ENCODE results near the gene FAM217A. TPM values are rescaled to one million over a fixed set of nuclear protein-coding genes. Genes with fewer than 3 reads are reported as not detected.

The FAM217A gene
- total and polyA plus RNA-seq, 10 of the 15 experiments (the other 5 are each of a cell fraction or from before 2014, with no cell fraction given) = 0.09 to 0.11 TPM; not detected in 8

DNA sequence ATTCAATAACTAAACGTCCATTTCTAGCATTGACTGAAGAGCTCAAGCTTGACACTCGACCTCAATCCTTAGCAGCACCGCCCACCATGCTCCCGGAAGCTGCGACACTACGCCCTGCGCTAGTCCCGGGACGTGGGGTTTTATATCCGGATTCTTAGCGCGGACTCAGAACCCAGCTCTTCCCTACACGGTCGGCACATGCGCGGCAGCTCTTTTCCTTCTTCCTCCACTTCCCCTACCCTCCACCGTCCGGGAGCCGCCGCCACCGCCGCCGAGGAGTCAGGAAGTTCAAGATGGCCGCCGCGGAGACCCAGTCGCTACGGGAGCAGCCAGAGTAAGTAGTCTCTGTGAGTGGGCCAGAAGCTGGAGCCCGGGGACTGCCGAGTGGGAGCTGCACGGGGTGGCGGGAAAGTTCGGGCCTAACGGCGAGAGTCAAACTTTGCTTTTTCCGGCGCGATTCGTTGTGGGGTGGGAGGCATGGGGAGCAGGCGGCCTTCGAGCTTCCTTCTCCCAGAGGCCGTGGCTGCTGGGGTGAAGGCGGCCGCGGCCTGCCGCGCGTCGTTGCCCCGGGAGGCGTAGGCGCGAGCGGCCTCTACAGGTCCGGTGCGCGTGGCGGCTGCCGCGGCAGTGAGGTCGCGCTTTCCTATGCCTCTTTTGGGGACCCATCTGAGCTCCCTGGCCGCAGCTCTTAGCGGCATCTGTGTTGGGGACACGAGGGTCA lies 57.6 kb downstream of the FAM217A start (continued):
- TF ChIP-seq CBX5 (IDR thresholded peaks at IDR 0.05; ENCODE audit: low read depth) (0 out of 2 replicates have a peak, but pooled peaks have one; percentile 62), SP1 (IDR thresholded peaks at IDR 0.05; ENCODE audit: low read depth, low read length) (no peak), IKZF2 (IDR thresholded peaks at IDR 0.05) (peak; percentile 84 to 88), ZBTB33 (IDR thresholded peaks at IDR 0.05) (no peak; the same call in 1 of the 2 replicates), TAF1 (IDR thresholded peaks at IDR 0.05; ENCODE audit: borderline replicate concordance, low read depth, low read length) (peak; percentile 75; the same call in 1 of the 2 replicates), ZNF274 (IDR thresholded peaks at IDR 0.05; ENCODE audit: insufficient read depth, insufficient read length) (no peak), ELK1 (IDR thresholded peaks at IDR 0.05; ENCODE audit: low read depth, low read length) (0 out of 2 replicates have a peak, but pooled peaks have one; percentile 10), CUX1 (IDR thresholded peaks at IDR 0.05; ENCODE audit: insufficient replicate concordance, low read depth, low read length) (no peak), YBX1 (IDR thresholded peaks at IDR 0.05) (no peak), CREM (IDR thresholded peaks at IDR 0.05; ENCODE audit: low read depth) (peak; percentile 76; the same call in 1 of the 2 replicates), MTA2 (IDR thresholded peaks at IDR 0.05; ENCODE audit: low read depth) (peak; percentile 49; the same call in 1 of the 2 replicates), PKNOX1 (IDR thresholded peaks at IDR 0.05) (peak; percentile 53), SMC3 (IDR thresholded peaks at IDR 0.05; ENCODE audit: borderline replicate concordance, low read length) (0 out of 2 replicates have a peak, but pooled peaks have one; percentile 7), HDGF (IDR thresholded peaks at IDR 0.05) (peak; percentile 73; the same call in 1 of the 2 replicates), NKRF (conservative IDR thresholded peaks at IDR 0.05) (peak; percentile 68; the same call in 1 of the 2 replicates), CHD1 (IDR thresholded peaks at IDR 0.05; ENCODE audit: low read depth, low read length) (peak; percentile 91; the same call in 1 of the 2 replicates), ZZZ3 (IDR thresholded peaks at IDR 0.05; ENCODE audit: control insufficient read depth, insufficient read length, low read depth) (no peak)

Data from GM12878 (cell line).